NCI-H2029 (cell line): ENCODE results near the gene STEAP3.
"Not testable (repeated sequence)": the region's sequence is repeated elsewhere in the genome, so short reads cannot be mapped to it uniquely, and the experiment has no call there.

Experiments
- DNase-seq: peaks from one replicate; lab custom pipeline; 2025; lab: John Stamatoyannopoulos, UW

STEAP3 gene

GRCh38 chr2:119264781-119265692, 41.4 kb downstream of the STEAP3 start:
- DNase-seq: peak; percentile 52

- no peak for DNase-seq
These were observed 42.0 kb downstream of the STEAP3 start for GRCh38 chr2:119265693-119266066.

- DNase-seq: no peak
These were observed 42.5 kb downstream of the STEAP3 start for GRCh38 chr2:119266091-119266589.

GRCh38 chr2:119267604-119268003, 44.0 kb downstream of the STEAP3 start:
- no peak for DNase-seq

- DNase-seq: no peak
These were observed 53.2 kb downstream of the STEAP3 start for GRCh38 chr2:119276864-119277263.

- not testable (repeated sequence) for DNase-seq
These were observed 54.8 kb downstream of the STEAP3 start for GRCh38 chr2:119278385-119278784.

- no peak for DNase-seq
These were observed 55.3 kb downstream of the STEAP3 start for GRCh38 chr2:119278946-119279345.

- DNase-seq: no peak
These were observed 56.0 kb downstream of the STEAP3 start for GRCh38 chr2:119279666-119280065.

GRCh38 chr2:119280680-119281079, 57.0 kb downstream of the STEAP3 start:
- DNase-seq: no peak

- DNase-seq: no peak
These were observed 58.7 kb downstream of the STEAP3 start for GRCh38 chr2:119282146-119282995.

GRCh38 chr2:119282996-119283511, 59.4 kb downstream of the STEAP3 start:
- peak; percentile 42 for DNase-seq

- peak; percentile 28 for DNase-seq
These were observed 60.3 kb downstream of the STEAP3 start for GRCh38 chr2:119283873-119284331.

- DNase-seq: no peak
These were observed 63.0 kb downstream of the STEAP3 start for GRCh38 chr2:119286661-119287060.

GRCh38 chr2:119288576-119288975, 64.9 kb downstream of the STEAP3 start:
- DNase-seq: no peak

- no peak for DNase-seq
These were observed 65.5 kb downstream of the STEAP3 start for GRCh38 chr2:119289093-119289492.

- DNase-seq: no peak
These were observed 66.0 kb downstream of the STEAP3 start for GRCh38 chr2:119289642-119290041.

GRCh38 chr2:119290859-119291587, 67.4 kb downstream of the STEAP3 start:
- DNase-seq: peak; percentile 46

- no peak for DNase-seq
These were observed 68.0 kb downstream of the STEAP3 start for GRCh38 chr2:119291588-119292167.

- no peak for DNase-seq
These were observed 68.6 kb downstream of the STEAP3 start for GRCh38 chr2:119292226-119292625.

- no peak for DNase-seq
These were observed 69.6 kb downstream of the STEAP3 start for GRCh38 chr2:119293254-119293653.

GRCh38 chr2:119293900-119294299, 70.3 kb downstream of the STEAP3 start:
- DNase-seq: no peak
